Keratinocyte (primary cell): ENCODE data around the gene TEX36.
"Not testable (repeated sequence)": the region's sequence is repeated elsewhere in the genome, so short reads cannot be mapped to it uniquely, and the experiment has no call there.

Experiments
- CTCF ChIP-seq, 3 experiments: IDR thresholded peaks in 1 of 3; conservative IDR thresholded peaks in 1 of 3; optimal IDR thresholded peaks in 1 of 3; 2 replicates in 2 of 3; 3 replicates in 1 of 3; pipeline versions ENCODE3 to v1.5.1; 2011; ENCODE audit warnings: low read length in 3 of 3, mild to moderate bottlenecking in 3 of 3, moderate library complexity in 2 of 3, control low read depth in 1 of 3, inconsistent platforms in 1 of 3; ENCODE audit not compliant: insufficient read depth in 2 of 3; ENCODE audit errors: extremely low read depth in 1 of 3
- EZH2 ChIP-seq: IDR thresholded peaks from one replicate; pipeline ENCODE4 v1.6.1; 2012; ENCODE audit warnings: inconsistent platforms, mild to moderate bottlenecking, low read length, moderate library complexity

GRCh38 chr10:125613062-125613461 is 69.9 kb downstream of the TEX36 start:
- TF ChIP-seq CTCF (optimal IDR thresholded peaks at IDR 0.05 in 1 of 3, IDR thresholded peaks at IDR 0.05 in 1 of 3, conservative IDR thresholded peaks at IDR 0.05 in 1 of 3; ENCODE audit: extremely low read depth in 1 of 3, insufficient read depth in 2 of 3, low read length in 3 of 3); EZH2: not testable (repeated sequence)
